ENCODE measurements around the gene ACACB. TPM values are rescaled to one million over a fixed set of nuclear protein-coding genes. Genes with fewer than 3 reads are reported as not detected.

The ACACB gene
- total RNA-seq, 1 experiment from 2014 or later: 1.0 TPM

- Mint-ChIP-seq H3K4me1 (ENCODE audit: insufficient read depth, unreplicated experiment) (no peaks in the 10 kb centered on the region), H3K27me3 (ENCODE audit: insufficient read depth, unreplicated experiment) (no peaks in the 10 kb centered on the region), H3K27ac (ENCODE audit: low read depth, unreplicated experiment) (no peak overlapping the region), H3K9me3 (ENCODE audit: unreplicated experiment) (no peaks in the 10 kb centered on the region), H3K4me3 (ENCODE audit: unreplicated experiment) (no peak overlapping the region), H3K36me3 (ENCODE audit: insufficient read depth, unreplicated experiment) (peaks cover 6% of the 10 kb centered on the region)
- DNase-seq (ENCODE audit: unreplicated experiment): no peak
- BruUV-seq (replicated peaks): no TSS peak
- CTCF ChIA-PET: interaction anchor here (1.0 kb wide), 1 partner anchor 9 kb away, joined by 4 read pairs; no protein-coding TSS in a partner anchor
- TF ChIP-seq CTCF (IDR thresholded peaks at IDR 0.05; ENCODE audit: unreplicated experiment): no peak
- POLR2A ChIA-PET: no interaction called here
- intact Hi-C loops (cut with micrococcal nuclease): no loop called here
Observed at GRCh38 chr12:109221277-109221931, 105.0 kb downstream of the ACACB start.

- ChIA-PET CTCF (interaction anchor here (0.6 kb wide), 2 partner anchors 168 to 198 kb away, joined by 3 to 4 read pairs; no protein-coding TSS in a partner anchor), POLR2A (no interaction called here)
- DNase-seq (ENCODE audit: unreplicated experiment): no peak
- Mint-ChIP-seq H3K4me1 (ENCODE audit: insufficient read depth, unreplicated experiment) (no peaks in the 10 kb centered on the region), H3K27me3 (ENCODE audit: insufficient read depth, unreplicated experiment) (no peaks in the 10 kb centered on the region), H3K36me3 (ENCODE audit: insufficient read depth, unreplicated experiment) (peaks cover 6% of the 10 kb centered on the region), H3K9me3 (ENCODE audit: unreplicated experiment) (no peaks in the 10 kb centered on the region), H3K4me3 (ENCODE audit: unreplicated experiment) (no peak overlapping the region), H3K27ac (ENCODE audit: low read depth, unreplicated experiment) (no peak overlapping the region)
- TF ChIP-seq CTCF (IDR thresholded peaks at IDR 0.05; ENCODE audit: unreplicated experiment): no peak
- intact Hi-C loops (cut with micrococcal nuclease): no loop called here
- BruUV-seq (replicated peaks): no TSS peak
Observed at GRCh38 chr12:109222062-109222461, 105.7 kb downstream of the ACACB start.

GRCh38 chr12:109222496-109222895 lies 106.1 kb downstream of the ACACB start:
- H3K27ac Mint-ChIP-seq (ENCODE audit: low read depth, unreplicated experiment): no peak overlapping the region
- H3K4me1 Mint-ChIP-seq (ENCODE audit: insufficient read depth, unreplicated experiment): no peaks in the 10 kb centered on the region
- no peak for DNase-seq (ENCODE audit: unreplicated experiment)
- no peaks in the 10 kb centered on the region for H3K27me3 Mint-ChIP-seq (ENCODE audit: insufficient read depth, unreplicated experiment)
- ChIA-PET CTCF (interaction anchor here (0.6 kb wide), 2 partner anchors 168 to 198 kb away, joined by 3 to 4 read pairs; no protein-coding TSS in a partner anchor), POLR2A (no interaction called here)
- H3K4me3 Mint-ChIP-seq (ENCODE audit: unreplicated experiment): no peak overlapping the region
- TF ChIP-seq CTCF (IDR thresholded peaks at IDR 0.05; ENCODE audit: unreplicated experiment): no peak
- peaks cover 6% of the 10 kb centered on the region for H3K36me3 Mint-ChIP-seq (ENCODE audit: insufficient read depth, unreplicated experiment)
- no peaks in the 10 kb centered on the region for H3K9me3 Mint-ChIP-seq (ENCODE audit: unreplicated experiment)
- intact Hi-C loops (cut with micrococcal nuclease): no loop called here
- no TSS peak for BruUV-seq (replicated peaks)

- H3K27me3 Mint-ChIP-seq (ENCODE audit: insufficient read depth, unreplicated experiment): no peaks in the 10 kb centered on the region
- H3K36me3 Mint-ChIP-seq (ENCODE audit: insufficient read depth, unreplicated experiment): peaks cover 6% of the 10 kb centered on the region
- TF ChIP-seq CTCF (IDR thresholded peaks at IDR 0.05; ENCODE audit: unreplicated experiment): no peak
- no peak for DNase-seq (ENCODE audit: unreplicated experiment)
- ChIA-PET POLR2A (no interaction called here), CTCF (interaction anchor here (0.6 kb wide), 1 partner anchor 45 kb away, joined by 3 read pairs; no protein-coding TSS in a partner anchor)
- H3K9me3 Mint-ChIP-seq (ENCODE audit: unreplicated experiment): no peaks in the 10 kb centered on the region
- intact Hi-C loops (cut with micrococcal nuclease): no loop called here
- no peak overlapping the region for H3K27ac Mint-ChIP-seq (ENCODE audit: low read depth, unreplicated experiment)
- no TSS peak for BruUV-seq (replicated peaks)
- H3K4me1 Mint-ChIP-seq (ENCODE audit: insufficient read depth, unreplicated experiment): no peaks in the 10 kb centered on the region
- H3K4me3 Mint-ChIP-seq (ENCODE audit: unreplicated experiment): no peak overlapping the region
Observed at GRCh38 chr12:109223211-109223610, 106.8 kb downstream of the ACACB start.

All from MCF 10A (cell line).